HuH-7 (cell line): Measurements from ENCODE around the gene KCNT1.

Source experiments
- DNase-seq: peaks from one replicate; pipeline ENCODE4 v3.0.0; 2011; ENCODE audit warnings: low spot score

KCNT1 gene

DNA sequence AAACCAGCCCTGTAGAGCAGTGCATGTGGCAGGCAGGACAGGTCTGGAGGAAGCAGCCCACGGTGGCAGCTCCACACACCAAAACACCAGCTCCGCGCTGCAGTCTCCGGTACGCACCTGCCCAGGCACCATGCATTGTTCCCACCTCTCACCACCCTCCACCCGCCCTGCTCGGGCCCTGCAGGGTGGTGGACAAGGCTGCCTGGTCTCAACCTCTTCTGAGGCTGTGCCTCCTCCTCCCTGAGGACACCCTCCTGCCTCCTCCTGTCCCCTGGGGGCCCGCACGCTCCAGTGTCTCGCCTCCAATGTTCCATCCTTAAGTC is 96.2 kb downstream of the KCNT1 start:
- no peak for DNase-seq

DNA sequence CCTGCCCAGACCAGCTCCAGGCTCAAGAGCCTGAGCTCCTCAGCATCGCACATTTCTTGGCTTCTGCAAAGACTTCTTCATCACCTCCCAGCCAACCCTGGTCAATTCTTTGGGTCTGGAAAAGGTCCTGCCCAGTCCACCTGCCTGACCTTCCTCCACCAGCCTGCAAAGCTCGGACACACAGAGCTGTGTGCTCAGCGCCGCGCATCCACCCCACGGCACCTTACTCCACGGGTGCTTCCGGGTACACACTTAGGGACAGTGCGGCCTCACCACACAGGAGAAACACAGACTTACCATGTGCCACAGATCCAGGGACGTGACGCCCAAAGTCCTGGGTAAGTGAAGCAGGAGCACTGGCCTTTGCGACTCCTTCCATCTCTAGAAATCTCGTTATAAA is 97.3 kb downstream of the KCNT1 start:
- DNase-seq, result no peak

DNA sequence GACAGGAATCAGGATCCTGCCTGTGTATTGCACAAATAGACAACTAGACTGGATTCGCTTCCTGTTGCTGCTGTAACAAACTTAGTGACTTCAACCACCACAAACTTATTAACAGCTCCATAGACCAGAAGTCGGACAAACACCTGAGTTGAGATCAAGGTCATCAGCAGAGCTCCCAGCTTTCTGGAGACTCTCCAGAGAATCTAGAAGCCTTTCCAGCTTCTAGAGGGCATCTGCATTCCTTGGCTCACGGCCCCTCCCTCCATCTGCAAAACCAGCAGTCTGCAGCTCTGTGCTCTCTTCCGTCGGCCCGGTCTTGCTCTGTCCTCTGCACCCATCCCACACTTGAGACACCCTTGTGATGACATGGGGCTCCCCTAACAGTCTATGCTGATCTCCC is 99.1 kb downstream of the KCNT1 start:
- no peak for DNase-seq

DNA sequence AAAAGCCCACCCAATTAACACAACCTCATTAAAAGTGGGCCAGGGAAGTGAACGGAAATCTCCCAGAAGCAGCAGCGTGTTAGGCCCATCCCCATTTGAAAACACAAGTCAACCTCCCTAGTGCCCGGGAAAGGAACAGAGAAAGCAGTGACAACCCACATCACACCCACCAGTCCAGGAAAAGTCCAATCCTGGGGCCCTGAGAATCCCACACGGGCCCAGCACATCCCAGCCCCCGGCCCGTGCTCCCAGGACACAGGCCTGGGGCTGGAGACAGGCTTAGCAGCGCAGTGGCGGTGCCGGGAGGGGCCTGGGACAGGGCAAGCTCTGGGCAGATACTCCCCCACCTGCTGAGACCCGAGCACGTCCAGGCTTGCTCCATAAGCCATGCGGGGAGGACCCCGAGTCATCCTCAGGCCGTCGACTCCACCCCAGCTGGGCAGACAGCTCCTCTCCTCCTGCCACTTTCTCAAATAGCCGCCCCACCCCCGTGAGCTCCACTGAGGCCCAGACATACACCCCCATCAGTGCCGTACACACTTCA is 101.0 kb downstream of the KCNT1 start:
- no peak for DNase-seq

DNA sequence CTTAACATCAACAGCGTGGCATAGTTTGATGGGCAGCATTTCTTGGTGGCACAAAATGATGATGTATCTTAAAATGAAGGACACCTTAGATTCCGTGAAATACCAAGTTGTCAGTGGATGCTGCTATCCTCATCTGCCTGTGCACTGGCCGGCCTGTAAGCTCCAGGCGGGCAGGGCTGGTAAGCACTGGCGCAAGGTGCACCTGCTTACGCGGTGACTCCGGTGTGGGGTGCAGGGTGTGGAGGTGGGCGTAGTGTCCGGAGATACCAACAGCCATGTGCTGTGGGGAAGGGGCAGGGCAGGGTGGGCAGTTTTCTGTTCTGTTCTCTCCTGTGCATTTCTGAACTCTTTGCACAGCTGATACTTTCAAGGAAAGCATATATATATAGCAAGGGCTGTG is 101.5 kb downstream of the KCNT1 start:
- no peak for DNase-seq

DNA sequence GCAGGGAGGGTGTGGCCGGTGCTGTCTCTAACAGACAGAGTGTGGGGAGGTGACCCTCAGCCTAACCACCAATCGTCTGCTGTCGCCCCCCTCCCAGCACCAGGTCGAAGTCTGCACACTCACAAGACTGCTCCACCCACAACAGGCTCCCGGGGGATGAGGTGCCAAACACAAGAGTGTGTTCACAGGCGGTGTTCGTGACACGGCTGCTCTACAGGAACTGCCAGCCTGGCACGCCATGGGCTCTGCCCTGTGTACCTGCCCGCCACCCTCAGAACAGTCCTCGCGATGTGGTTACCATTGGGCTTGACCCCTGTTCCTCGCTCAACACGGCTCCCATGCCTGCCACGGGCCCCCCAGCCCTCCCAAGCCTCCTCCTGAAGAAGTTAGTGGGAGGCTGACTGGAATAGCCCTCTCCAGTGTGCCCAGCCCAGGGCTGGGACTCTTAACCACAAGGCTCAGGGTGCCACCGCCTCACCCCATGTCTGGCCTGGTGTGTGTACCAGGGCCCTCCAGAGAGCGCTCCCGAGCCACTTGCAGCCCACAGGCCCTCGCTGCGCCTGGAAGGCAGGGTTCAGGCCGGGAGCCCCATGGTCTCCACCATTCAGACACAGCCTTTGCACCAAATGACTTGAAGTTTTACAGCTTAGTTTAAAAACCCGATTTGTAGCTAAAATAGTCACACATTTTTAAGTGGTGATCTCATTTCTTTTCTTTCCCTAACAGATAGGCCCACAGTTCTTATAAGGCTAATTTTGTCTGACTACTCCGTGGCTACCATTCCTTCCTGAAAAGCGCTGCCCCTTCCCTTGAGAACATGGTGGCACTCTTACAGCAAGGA is 102.8 kb downstream of the KCNT1 start:
- no peak for DNase-seq

DNA sequence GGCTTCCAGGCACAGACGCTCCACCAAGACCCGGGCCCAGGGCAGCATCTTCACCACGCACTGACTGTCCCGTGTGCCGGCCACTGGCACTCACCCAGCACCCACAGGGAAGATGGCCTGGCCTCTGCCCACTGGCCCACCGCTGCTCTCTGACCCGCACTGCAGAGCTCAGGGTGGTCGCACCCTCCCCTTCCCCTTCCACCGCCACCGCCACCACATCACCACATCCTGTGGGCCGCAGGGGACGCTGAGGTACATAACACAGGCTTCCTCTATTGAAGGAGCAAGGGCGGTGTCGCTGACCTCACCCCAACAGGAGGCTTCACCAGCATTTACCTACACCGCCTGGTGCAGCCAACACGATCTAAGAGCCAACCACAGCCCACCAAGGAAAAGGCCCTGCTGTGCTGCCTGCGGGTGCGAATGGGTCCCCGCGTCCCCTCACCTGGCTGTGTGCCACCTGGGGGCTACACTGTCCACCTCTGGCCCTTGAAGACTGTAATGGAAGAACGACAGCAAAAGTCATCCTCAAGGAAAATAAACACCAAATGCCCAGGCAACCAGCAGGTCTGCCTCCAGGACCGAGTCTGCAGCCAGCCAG is 103.5 kb downstream of the KCNT1 start:
- no peak for DNase-seq

DNA sequence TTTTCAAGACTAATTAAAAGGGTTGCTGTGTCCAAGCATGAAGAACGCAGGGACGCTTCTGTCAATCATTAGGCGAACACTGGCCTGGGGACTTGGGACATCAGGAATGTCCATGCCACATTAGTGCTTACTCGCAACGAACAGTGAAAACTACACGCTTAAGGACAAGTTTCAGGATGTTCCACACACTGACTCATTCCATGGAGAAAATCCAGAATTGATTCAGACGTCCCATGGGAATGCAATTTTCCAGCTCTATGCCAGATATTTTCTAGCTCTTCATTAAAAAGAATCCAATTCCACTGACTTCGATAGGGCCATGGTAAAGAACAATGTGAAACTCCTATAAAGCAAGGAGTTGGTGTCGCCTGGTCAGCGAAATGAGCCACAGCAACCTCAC is 107.2 kb downstream of the KCNT1 start:
- no peak for DNase-seq

DNA sequence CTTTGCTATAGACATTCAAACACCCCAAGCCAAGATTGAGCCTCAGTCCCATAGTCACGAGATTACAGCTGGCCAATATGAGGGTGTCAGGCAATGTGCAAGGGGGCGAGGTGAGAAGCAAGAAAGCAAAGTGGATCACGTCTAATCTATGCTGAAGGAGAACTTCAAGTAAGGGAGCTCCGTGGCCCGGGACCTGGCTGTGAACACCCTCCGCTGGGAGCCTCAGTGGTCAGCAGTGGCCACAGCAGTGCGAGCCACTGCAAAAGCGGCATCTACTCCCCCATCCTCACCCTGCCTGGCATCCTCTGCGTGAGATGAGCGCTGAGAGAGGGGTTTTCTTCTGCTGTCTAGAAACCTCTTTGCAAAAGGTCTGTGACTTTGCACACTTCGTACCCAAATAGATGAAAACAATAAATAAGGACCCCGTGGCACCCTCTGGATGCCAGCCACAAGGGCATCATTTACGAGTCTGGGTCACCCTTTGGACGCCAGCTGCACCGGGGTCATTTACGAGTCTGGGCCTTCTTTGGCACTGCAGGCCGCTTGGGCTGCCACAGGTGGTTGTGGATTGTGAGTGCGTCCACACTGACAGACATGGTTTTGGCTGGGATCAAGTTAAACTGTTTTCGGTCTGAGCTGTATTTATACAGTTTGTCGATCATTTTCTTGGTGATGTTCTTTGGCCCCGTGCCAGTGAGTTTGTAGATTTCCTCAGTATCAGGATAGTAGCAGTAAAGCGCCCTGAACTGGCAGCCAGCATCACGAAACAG is 109.0 kb downstream of the KCNT1 start:
- DNase-seq, result no peak

DNA sequence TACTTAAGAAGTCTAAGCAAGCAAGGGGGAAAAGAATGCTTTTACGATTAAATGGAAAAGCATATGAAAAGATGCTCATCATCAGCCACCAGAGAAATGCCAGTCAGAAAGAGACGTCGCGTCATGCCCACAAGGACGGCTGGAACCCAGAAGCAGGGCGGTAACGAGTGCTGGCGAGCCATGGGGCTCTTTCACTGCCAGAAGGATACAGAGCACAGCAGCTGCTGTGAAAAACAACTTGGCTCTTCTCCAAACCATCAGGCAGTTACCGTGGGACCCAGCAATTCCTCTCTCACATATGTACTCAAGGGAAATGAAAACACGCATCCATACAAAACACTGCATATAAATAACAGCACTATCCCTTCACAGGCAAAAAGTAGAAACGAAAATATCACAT is 109.8 kb downstream of the KCNT1 start:
- no peak for DNase-seq

DNA sequence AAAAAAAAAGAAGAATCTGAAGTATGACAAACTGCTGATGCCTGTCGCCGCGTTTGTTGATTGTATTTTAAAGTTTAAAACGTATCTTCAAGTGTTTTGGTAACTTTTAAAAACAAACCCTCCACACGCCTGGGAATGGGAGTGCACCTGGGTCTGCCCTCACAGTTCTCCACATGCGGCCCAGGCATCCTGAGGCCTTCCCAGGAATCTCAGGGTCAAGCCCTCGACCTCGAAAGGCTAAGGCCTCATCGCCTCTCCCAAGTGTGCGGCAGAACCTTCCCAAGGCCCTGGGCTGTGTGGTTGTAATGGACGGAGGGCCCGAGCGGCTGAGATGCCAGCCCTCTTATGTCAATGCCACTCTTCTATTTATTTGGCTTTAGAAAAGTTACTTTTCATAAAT is 111.0 kb downstream of the KCNT1 start:
- DNase-seq, result no peak

DNA sequence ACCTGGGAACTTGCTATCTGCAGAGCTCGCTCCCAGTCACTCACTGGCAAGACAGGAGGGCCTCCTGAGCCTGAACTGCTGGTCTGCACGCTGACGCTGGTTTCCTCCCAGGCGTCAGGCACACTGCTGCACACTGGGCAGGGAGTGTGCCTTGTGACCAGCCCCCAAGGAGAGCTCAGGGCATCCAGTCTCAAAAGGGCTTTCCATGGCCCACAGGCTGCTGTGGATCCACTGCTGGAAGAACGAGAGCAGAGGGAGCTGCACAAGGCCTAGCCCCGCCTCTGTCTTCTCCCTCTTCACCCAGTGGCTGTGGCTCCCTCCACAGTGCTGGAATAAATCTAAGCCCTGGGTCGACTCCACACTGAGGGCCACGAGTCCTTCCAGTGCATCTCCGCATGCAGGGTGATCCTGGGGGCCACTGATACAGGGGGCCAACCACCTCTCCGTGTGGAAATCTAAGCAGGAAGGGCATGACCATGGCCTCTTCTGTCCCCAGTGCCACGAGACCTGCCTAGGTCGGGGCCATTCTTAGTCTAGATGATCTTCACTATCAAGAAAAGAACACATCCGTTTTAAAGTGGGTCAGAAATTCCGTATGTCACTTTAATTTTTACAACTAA is 111.8 kb downstream of the KCNT1 start:
- no peak for DNase-seq

DNA sequence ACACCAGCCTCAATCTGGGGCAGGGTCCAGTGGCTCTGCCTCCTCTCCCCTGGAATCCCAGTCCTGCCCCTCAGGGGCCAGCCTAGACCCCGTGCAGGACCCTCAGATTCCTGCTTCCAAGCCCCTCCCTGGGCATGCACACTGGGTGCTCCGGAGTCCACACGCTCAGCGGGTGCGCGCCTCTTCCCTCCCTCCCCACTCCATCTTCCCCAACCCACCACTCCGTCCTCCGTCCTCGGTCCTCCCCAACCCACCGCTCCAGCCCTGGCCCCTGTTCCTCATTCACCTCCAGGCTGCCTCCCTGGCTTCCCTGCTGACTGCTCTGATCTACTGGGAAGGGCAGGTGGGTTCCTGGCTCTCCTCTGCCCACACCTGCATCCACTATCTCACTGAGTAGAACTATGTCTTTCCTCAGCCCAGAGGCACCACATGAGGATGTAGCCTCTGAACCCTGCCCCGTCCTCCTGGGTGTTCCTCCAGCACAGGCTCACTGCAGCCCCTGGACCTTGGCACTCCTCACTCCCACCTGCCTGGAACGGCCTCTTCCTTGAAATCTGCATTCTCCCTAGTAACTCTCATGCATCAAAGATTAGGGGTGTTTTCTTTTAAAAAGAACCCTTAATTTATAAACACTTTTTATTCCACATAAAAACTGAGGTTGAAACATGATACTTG is 112.6 kb downstream of the KCNT1 start:
- no peak for DNase-seq

DNA sequence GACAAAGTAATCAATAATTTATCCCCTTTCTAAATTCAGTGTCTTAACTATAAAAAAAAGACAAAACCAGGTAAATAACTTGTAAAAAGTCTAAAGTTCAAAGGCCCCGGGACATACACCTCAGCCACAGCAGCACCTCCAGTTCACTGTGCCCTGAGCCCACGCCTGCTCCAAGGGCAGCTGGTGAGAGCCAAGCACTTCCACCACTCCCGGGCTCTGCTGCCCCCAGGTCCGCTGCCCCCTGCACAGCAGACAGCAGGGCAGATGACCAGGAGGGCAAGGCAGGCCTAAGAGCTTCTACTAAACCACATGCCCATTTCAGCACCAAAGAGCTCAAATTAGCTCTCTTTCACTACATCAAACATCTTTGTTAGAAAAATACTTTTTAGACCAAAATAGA is 113.4 kb downstream of the KCNT1 start:
- no peak for DNase-seq

DNA sequence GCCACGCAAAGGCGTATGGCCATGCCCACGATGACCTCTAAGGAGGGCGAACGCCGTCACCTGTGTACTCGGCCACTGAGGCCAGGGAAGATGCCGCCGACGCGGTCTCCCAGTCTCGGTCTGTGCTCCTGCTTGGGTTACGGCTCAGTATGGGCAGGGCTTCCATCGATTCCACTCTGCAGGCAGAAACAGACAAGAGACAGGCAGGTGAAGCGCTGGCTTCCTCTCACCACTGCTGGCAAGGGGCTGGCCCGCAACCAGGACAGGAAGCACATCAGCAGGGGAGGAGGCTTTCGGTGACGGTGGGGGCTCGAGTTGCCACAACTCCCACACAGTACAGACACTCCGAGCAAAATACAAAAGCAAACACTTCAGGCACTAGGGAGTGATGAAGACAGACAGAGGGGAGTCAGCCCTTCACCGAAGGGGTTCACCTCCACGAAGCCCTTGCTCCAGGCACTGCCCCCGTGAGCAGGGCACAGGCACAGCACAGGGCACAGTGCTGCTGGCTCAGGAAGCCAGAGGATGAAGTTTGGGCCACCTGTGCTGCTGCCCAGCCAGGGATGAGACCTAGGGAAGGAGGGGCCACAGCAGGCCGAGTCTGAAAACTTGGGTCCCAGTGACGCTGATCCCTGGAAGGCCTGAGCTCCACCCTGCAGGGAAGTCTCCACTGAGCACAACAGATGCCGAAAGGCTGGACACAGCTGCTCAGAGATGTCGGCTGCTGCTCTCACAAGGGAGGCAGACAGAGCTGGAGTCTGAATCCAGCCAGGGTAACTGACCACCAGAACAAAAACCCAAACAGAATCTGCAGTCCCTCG is 114.1 kb downstream of the KCNT1 start:
- DNase-seq, result no peak

DNA sequence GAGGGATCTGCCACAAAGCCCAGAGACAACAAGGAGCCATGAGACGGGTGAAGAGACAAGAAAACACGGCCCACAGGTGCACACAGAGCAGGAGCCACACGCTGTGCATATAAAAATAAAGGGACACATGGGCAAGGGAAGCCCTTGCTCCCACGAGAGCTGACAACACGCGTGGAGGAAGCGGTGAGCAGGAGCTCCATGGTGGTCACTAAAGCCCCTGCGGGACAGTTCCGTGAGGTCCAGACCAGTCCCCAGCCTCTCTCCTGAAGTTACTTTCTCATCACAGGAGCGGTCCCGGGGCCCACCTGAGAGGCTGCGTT is 114.6 kb downstream of the KCNT1 start:
- DNase-seq, result no peak

DNA sequence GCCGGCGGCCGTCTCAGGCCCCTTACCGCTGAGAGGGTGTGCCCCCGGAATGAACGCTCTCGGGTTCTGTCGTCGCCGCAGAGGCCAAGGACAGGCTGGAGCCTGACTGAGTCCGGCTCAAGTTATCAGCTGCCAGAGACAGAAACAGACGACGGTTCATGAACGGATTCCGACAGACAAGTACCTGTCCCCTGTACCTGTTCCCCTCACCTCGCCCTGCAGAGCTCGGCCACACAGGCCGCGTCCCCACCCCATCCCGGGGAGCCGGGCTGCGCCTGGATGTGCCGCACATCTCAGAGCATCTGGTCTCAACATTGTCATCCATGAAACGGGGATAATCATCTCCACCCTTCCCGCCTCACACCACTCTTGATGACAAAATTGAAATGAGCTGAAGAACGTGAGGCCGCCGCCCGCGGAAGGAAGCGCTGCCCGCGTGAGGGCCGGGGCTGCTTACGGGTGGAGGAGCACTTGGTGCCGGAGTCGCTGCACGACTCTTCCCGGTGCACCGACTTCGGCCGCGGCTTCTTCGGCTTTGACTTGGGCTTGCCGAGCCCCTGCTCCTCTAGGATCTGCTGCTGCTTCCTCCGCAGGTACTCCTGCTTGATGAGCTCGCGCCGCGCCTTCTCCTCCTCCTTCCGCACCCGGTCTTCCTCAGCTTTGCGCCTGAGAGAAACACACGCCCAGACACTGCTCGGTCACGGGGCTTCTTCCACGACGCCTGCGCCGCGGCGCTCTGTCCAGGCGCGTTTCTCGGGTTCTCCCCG is 116.1 kb downstream of the KCNT1 start:
- DNase-seq, result no peak

DNA sequence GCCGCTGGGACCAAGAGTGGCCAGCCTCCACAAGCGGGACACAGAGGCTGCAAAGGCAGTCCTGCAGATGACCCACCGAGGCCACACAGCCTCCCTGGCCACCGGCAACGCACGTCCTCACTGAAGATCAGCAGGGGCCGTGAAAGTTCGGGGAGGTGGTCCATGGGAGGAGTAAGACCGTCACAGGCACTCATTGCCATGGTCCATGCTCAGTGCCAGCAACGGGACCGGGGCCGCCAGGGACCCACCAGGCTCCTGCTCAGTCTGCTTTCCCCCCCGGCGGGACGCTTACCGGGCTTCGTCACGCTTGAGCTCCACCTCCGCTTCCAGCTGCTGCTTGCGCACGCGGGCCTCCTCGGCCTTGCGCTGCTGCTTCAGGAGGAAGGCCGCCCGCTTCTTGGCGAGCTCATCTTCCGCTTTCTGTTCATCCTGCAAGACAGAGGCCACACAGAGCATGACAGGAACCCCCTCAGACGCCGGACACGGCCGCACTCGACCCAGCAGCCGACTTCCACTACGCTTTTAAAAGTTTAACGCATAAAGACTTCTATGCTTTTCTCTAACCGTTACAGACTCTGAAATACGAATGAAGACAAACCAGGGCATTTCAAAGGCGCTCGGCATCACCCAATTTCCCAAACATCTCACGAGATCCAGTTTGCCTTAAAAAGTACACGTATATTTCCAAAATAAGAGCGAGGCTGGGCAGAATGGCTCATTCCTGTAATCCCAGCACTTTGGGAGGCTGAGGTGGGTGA is 116.9 kb downstream of the KCNT1 start:
- no peak for DNase-seq

DNA sequence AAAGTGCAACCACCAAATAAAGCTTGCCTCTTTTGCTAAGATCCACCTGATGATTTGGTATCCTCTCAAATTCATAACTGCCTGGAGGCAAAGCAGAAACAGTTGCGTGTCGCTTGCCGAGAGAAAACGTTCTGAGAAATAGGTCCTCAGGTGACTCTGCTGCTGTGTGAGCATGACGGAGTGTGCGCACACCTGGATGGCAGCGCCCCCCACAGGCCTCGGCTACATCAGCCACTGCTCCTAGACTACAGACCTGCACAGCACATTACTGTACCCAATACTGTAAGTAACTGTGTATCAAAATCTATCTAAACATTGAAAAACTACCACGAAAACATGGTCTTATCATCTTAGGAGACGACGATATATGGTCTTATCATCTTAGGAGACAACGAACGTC is 117.9 kb downstream of the KCNT1 start:
- no peak for DNase-seq

DNA sequence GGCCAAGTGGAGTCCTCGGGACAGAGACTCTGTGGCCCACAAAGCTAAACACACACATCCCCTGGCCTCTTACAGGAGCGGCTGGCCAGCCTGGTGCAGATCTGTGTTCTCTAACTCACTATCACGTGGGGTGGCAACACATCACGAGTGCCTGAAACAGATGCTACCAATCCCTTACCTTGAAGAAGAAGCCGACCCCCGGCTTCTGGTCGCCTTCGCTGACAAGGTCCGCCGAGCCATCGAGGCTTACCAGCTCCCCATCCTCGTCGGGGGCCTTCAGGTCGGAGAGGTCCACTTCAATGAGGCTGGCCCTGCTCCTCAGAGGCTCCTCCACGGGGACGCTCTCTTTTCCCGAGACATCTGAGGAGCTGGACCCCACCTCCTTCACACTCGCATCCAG is 118.7 kb downstream of the KCNT1 start:
- no peak for DNase-seq
